SK-N-SH (cell line): ENCODE results near the gene TYROBP.

Experiments
- CTCF ChIP-seq: fragments of 200-600 bp; sonication (generic); IDR thresholded peaks from 2 replicates; pipeline ENCODE4 v1.6.1; 2017; ENCODE audit warnings: antibody characterized with exemption, mild to moderate bottlenecking, moderate library complexity
- ELF1 ChIP-seq: IDR thresholded peaks from 2 replicates; pipeline ENCODE4 v1.4.0; 2012
- EP300 ChIP-seq, 2 experiments: IDR thresholded peaks; 2 replicates each; pipeline versions ENCODE4 v1.4.0 to v1.6.1; 2012; ENCODE audit warnings: borderline replicate concordance in 1 of 2, low read depth in 1 of 2, low read length in 1 of 2
- FOXM1 ChIP-seq: IDR thresholded peaks from 2 replicates; pipeline ENCODE4 v1.4.0; 2012; ENCODE audit warnings: low read depth, mild to moderate bottlenecking
- IRF3 ChIP-seq: fragments of 150-350 bp; IDR thresholded peaks from 2 replicates; pipeline ENCODE4 v1.6.1; 2016; ENCODE audit warnings: mild to moderate bottlenecking, low read depth, low read length
- JUND ChIP-seq: IDR thresholded peaks from 2 replicates; pipeline ENCODE4 v1.4.0; 2012
- MXI1 ChIP-seq: IDR thresholded peaks from 2 replicates; pipeline ENCODE4 v1.6.1; 2012; ENCODE audit warnings: mild to moderate bottlenecking, low read depth, low read length, improper control_type of control experiment
- RCOR1 ChIP-seq: fragments of 150-350 bp; IDR thresholded peaks from 2 replicates; pipeline ENCODE4 v1.6.1; 2017; ENCODE audit warnings: antibody characterized with exemption, low read length
- RFX5 ChIP-seq: IDR thresholded peaks from 2 replicates; pipeline ENCODE4 v1.6.1; 2012; ENCODE audit warnings: mild to moderate bottlenecking, improper control_type of control experiment, low read length
- USF2 ChIP-seq: fragments of 150-350 bp; IDR thresholded peaks from 2 replicates; pipeline ENCODE4 v1.6.1; 2017; ENCODE audit warnings: antibody characterized with exemption, low read length, low read depth, borderline replicate concordance

GRCh38 chr19:35921012-35921411 is 12.9 kb upstream of the TYROBP start:
- TF ChIP-seq MXI1 (no peak), EP300 (IDR thresholded peaks at IDR 0.05; ENCODE audit: borderline replicate concordance in 1 of 2, low read depth in 1 of 2, low read length in 1 of 2) (no peak), USF2 (no peak), CTCF (no peak), FOXM1 (no peak), ELF1 (no peak), IRF3 (no peak), RFX5 (no peak), RCOR1 (no peak), JUND (no peak)
